Uterus (tissue), 4 donors: Measurements from ENCODE around the gene IFNG-AS1. TPM values are rescaled to one million over a fixed set of nuclear protein-coding genes. Genes with fewer than 3 reads are reported as not detected.

Experiments
- DNase-seq, 2 donors: peaks; one replicate each; pipeline ENCODE4 v3.0.0-alpha.2; 2019 to 2020
- H3K27ac ChIP-seq, 2 donors: fragments of 200-600 bp; sonication (generic); 1 replicate in 1 of 2; 2 replicates in 1 of 2; pipeline ENCODE4 v1.5.1; 2016 to 2018
- H3K27me3 ChIP-seq, 2 donors: fragments of 200-600 bp; sonication (generic); one replicate each; pipeline ENCODE4 v1.5.1; 2018 to 2019; ENCODE audit warnings: control low read depth in 1 of 2
- H3K36me3 ChIP-seq, 2 donors: fragments of 200-600 bp; sonication (generic); one replicate each; pipeline ENCODE4 v1.5.1; 2019; ENCODE audit warnings: control low read depth in 1 of 2
- H3K4me1 ChIP-seq, 2 donors: fragments of 200-600 bp; sonication (generic); one replicate each; pipeline ENCODE4 v1.5.1; 2018 to 2019; ENCODE audit warnings: control low read depth in 1 of 2
- H3K4me3 ChIP-seq, 2 donors: fragments of 200-600 bp; sonication (generic); 1 replicate in 1 of 2; 2 replicates in 1 of 2; pipeline ENCODE4 v1.5.1; 2018 to 2019; ENCODE audit warnings: mild to moderate bottlenecking in 1 of 2
- H3K9me3 ChIP-seq, 2 donors: fragments of 200-600 bp; sonication (generic); one replicate each; pipeline ENCODE4 v1.5.1; 2019; ENCODE audit warnings: control low read depth in 1 of 2
- POLR2A ChIP-seq, 2 donors: fragments of 450-650 bp; IDR thresholded peaks; one replicate each; pipeline ENCODE4 v1.6.1; 2016; ENCODE audit warnings: antibody characterized with exemption in 2 of 2, mild to moderate bottlenecking in 1 of 2, moderate library complexity in 1 of 2
- intact Hi-C: fragments of 100-400 bp; cut with DNase I; formaldehyde crosslinking; loops from one replicate; pipeline ENCODE4 v1.15.1; 2023; ENCODE audit warnings: low total_unique reads
- total RNA-seq, 4 donors: library from RNA; depleted of rRNA in 3 of 4; stranded (reverse); fragments of >200 nt in 3 of 4; gene quantifications; one replicate each; pipeline versions ENCODE4 v1.1.0 to v1.2.4, GENCODE V29; 2014 to 2023
- TF ChIP-seq, protein P1 (sequence below), 4 experiments: fragments of 200-600 bp in 2 of 4; fragments of 450-650 bp in 2 of 4; sonication (generic) in 2 of 4; IDR thresholded peaks; one replicate each; pipeline ENCODE4 v1.5.1; 2016 to 2019; ENCODE audit warnings: antibody characterized with exemption in 4 of 4, mild to moderate bottlenecking in 2 of 4, moderate library complexity in 1 of 4
- donor health status: DM: yes; HTN: yes; CAD: no.

The IFNG-AS1 gene
- total RNA-seq, 4 donors from 2014 or later = not detected

DNA sequence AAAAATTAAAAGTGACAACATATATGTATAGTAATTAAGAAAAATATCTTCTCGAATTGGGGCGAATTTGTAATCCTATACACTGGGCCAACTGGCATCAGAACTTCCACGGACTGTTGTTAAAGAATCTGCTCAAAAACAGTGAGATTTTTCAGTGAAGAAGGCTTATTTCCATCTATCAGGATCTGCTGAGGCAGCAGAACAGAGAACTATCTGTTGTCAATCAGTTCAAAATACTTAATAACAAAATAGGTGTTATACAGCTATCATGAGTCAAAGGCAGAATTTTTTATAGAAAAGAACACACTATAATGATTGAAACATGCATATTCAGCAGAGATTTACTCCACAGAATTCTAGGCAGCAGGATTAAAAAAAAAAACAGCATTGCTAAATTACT lies 41.9 kb downstream of the IFNG-AS1 start:
- intact Hi-C loops = no loop called here
- TF ChIP-seq, protein P1, sequence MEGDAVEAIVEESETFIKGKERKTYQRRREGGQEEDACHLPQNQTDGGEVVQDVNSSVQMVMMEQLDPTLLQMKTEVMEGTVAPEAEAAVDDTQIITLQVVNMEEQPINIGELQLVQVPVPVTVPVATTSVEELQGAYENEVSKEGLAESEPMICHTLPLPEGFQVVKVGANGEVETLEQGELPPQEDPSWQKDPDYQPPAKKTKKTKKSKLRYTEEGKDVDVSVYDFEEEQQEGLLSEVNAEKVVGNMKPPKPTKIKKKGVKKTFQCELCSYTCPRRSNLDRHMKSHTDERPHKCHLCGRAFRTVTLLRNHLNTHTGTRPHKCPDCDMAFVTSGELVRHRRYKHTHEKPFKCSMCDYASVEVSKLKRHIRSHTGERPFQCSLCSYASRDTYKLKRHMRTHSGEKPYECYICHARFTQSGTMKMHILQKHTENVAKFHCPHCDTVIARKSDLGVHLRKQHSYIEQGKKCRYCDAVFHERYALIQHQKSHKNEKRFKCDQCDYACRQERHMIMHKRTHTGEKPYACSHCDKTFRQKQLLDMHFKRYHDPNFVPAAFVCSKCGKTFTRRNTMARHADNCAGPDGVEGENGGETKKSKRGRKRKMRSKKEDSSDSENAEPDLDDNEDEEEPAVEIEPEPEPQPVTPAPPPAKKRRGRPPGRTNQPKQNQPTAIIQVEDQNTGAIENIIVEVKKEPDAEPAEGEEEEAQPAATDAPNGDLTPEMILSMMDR (IDR thresholded peaks at IDR 0.05) = no peak
- no peak for TF ChIP-seq POLR2A (IDR thresholded peaks at IDR 0.05)
- Histone ChIP-seq H3K4me3 (no peak overlapping the region), H3K4me1 (no peaks in the 10 kb centered on the region), H3K27me3 (no peaks in the 10 kb centered on the region), H3K36me3 (no peaks in the 10 kb centered on the region), H3K9me3 (no peaks in the 10 kb centered on the region), H3K27ac (no peak overlapping the region)
- DNase-seq = no peak

DNA sequence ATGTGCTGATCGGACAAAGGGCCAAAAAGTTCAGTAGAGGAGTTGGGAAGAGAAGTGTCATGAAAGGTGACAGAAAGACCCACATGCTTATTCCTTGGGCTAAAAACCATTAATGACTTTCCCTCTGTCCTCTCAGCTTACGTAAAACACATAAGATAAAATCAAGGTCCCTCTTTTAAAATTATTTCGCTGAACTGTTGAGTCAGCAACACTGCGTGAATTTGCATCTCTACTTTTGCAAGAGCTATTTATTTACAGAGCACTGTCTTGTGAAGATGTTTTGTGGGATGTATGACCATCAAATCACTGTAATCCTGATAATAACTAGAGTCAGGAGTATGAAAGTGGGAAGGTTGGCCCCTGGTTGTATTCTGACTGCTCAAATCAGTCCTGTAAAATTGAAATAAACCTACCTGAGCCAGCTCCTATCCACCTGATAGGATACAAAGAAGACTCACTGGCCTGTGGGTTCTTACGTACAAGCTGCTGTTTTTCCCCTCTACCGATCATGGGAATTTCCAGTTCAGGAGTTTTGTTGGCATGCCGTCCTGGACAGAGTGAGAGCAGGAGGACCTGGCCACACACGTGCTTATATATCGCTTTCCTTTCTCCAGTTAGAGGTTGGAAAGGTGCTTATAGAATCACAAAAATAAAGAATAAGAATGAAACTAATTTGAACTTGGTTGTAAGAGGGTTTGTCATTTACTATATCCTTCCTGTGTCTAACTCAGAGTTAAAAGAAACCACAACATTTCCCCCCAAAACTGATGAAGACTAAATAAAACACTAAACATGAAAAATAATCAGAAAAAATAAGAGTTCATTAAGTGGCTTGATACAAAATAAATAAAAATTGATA lies 42.9 kb downstream of the IFNG-AS1 start:
- Histone ChIP-seq H3K4me1 (no peaks in the 10 kb centered on the region), H3K9me3 (no peaks in the 10 kb centered on the region), H3K4me3 (no peak overlapping the region), H3K27ac (no peak overlapping the region), H3K36me3 (no peaks in the 10 kb centered on the region), H3K27me3 (no peaks in the 10 kb centered on the region)
- DNase-seq = no peak
- TF ChIP-seq POLR2A (IDR thresholded peaks at IDR 0.05) = no peak
- TF ChIP-seq, protein P1 (IDR thresholded peaks at IDR 0.05) = no peak
- intact Hi-C loops = no loop called here

DNA sequence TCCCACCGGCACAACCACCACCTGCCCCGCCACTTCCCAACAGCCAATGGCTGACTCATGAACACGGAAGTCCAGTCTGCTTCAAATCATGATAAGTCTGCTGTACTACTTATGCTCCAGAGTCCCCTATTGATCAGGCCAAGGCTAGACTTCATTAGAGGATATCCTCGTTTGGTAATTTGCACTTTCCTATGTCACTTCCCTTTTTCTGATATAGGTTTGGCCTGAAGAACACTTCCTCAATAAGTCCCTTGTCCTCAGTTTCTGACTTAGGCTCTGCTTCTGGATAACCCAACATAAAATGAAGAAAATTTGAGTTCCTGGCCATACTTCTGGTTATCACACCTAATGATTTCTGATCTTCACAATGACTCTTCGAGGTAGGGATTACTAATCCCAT lies 45.3 kb downstream of the IFNG-AS1 start:
- H3K36me3 ChIP-seq = no peaks in the 10 kb centered on the region
- H3K9me3 ChIP-seq = no peaks in the 10 kb centered on the region

GRCh38 chr12:68036642-68037041 lies 47.4 kb downstream of the IFNG-AS1 start:
- Histone ChIP-seq H3K4me3 (no peak overlapping the region), H3K36me3 (no peaks in the 10 kb centered on the region), H3K27me3 (no peaks in the 10 kb centered on the region), H3K4me1 (no peaks in the 10 kb centered on the region), H3K27ac (no peak overlapping the region), H3K9me3 (no peaks in the 10 kb centered on the region)
- no peak for DNase-seq
- intact Hi-C loops = no loop called here
- TF ChIP-seq POLR2A (IDR thresholded peaks at IDR 0.05) = no peak
- TF ChIP-seq, protein P1 (IDR thresholded peaks at IDR 0.05) = no peak

More for the DNA sequence above, 45.3 kb downstream of the IFNG-AS1 start:
- Histone ChIP-seq H3K4me1 (no peaks in the 10 kb centered on the region), H3K4me3 (no peak overlapping the region), H3K27ac (no peak overlapping the region), H3K27me3 (no peaks in the 10 kb centered on the region)
- no peak for TF ChIP-seq POLR2A (IDR thresholded peaks at IDR 0.05)
- TF ChIP-seq, protein P1 (IDR thresholded peaks at IDR 0.05) = no peak
- intact Hi-C loops = no loop called here
- no peak for DNase-seq

DNA sequence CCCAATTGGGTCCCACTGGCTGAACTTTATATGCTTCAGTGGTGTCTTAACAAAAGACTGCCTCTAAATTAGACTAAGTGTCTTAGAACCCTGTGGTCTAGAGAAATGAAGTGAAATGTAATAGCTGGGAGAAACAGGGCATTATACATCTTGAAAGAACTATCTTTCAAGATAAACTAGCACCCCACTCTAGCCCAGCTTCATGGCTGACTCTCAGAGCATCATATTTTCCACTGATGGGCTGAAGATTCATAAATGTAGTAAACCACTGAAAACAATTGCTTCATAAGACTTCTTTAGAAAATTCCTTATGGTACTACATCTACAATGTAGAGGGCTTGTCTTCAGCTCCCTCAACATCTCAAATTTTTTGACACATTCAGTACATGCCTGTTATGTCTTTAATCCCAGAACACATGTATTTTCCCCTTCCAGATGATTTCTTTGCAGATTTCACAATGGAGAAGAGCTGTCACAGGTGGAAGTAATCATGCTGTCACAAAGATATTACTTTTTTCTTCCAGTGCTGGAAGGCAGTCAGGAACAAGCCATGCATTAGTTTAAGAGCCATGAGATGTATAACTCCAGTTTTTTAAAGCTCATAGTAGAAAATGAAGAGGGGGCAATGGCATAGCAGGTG lies 48.5 kb downstream of the IFNG-AS1 start:
- H3K4me1 ChIP-seq = no peaks in the 10 kb centered on the region
- TF ChIP-seq, protein P1 (IDR thresholded peaks at IDR 0.05) = no peak
- TF ChIP-seq POLR2A (IDR thresholded peaks at IDR 0.05) = no peak
- no peak overlapping the region for H3K4me3 ChIP-seq
- DNase-seq = no peak
- H3K27ac ChIP-seq = no peak overlapping the region
- H3K9me3 ChIP-seq = no peaks in the 10 kb centered on the region
- H3K27me3 ChIP-seq = no peaks in the 10 kb centered on the region
- H3K36me3 ChIP-seq = no peaks in the 10 kb centered on the region
- intact Hi-C loops = no loop called here
